Keratinocyte (primary cell): ENCODE measurements around the gene SUN5. TPM values are rescaled to one million over a fixed set of nuclear protein-coding genes. Genes with fewer than 3 reads are reported as not detected.

Experiments
- DNase-seq: peaks from one replicate; pipeline ENCODE4 v3.0.0-alpha.2; 2011; ENCODE audit warnings: low read depth, missing footprints, low spot score
- FAIRE-seq: peaks from 2 replicates; lab custom pipeline; 2011; peaks lifted over from hg19 to GRCh38; lab: Jason Lieb, UNC
- H2AFZ ChIP-seq: 2 replicates; pipeline ENCODE4 v1.6.0; 2012; ENCODE audit warnings: low read length, control low read depth, inconsistent platforms; ENCODE audit not compliant: control insufficient read depth
- H3K27ac ChIP-seq: 2 replicates; pipeline ENCODE4 v1.5.1; 2011; ENCODE audit warnings: low read length; ENCODE audit not compliant: control insufficient read depth, insufficient read depth
- H3K27me3 ChIP-seq: 3 replicates; pipeline ENCODE4 v1.6.0; 2011; ENCODE audit warnings: low read length; ENCODE audit not compliant: control insufficient read depth, insufficient read depth; ENCODE audit errors: extremely low read depth
- H3K36me3 ChIP-seq, 2 experiments: 2 replicates in 1 of 2; 3 replicates in 1 of 2; pipeline ENCODE4 v1.5.1; 2011; ENCODE audit warnings: low read length in 2 of 2, mild to moderate bottlenecking in 1 of 2; ENCODE audit not compliant: control insufficient read depth in 2 of 2, insufficient read depth in 2 of 2; ENCODE audit errors: extremely low read depth in 1 of 2
- H3K4me1 ChIP-seq: 3 replicates; pipeline ENCODE4 v1.5.1; 2011; ENCODE audit warnings: low read length; ENCODE audit not compliant: control insufficient read depth, insufficient read depth; ENCODE audit errors: extremely low read depth
- H3K4me2 ChIP-seq: 3 replicates; pipeline ENCODE4 v1.6.0; 2011; ENCODE audit warnings: low read depth, low read length; ENCODE audit not compliant: control insufficient read depth, insufficient read depth; ENCODE audit errors: extremely low read depth
- H3K4me3 ChIP-seq, 3 experiments: fragments of 200-600 bp in 1 of 3; sonication (generic) in 1 of 3; 2 replicates in 2 of 3; 3 replicates in 1 of 3; pipeline ENCODE4 v1.5.1; 2011 to 2016; ENCODE audit warnings: low read length in 3 of 3, mild to moderate bottlenecking in 3 of 3, control low read depth in 2 of 3, inconsistent platforms in 1 of 3, low read depth in 1 of 3, mixed read lengths in 1 of 3, mixed run types in 1 of 3, moderate library complexity in 1 of 3; ENCODE audit not compliant: control insufficient read depth in 2 of 3, insufficient read depth in 2 of 3; ENCODE audit errors: extremely low read depth in 1 of 3
- H3K79me2 ChIP-seq: 2 replicates; pipeline ENCODE4 v1.6.0; 2012; ENCODE audit warnings: low read length; ENCODE audit not compliant: control insufficient read depth, insufficient read depth
- H3K9ac ChIP-seq: 3 replicates; pipeline ENCODE4 v1.6.0; 2011; ENCODE audit warnings: low read length; ENCODE audit not compliant: control insufficient read depth, insufficient read depth; ENCODE audit errors: extremely low read depth
- H3K9me1 ChIP-seq: 3 replicates; pipeline ENCODE4 v1.6.0; 2011; ENCODE audit warnings: low read length; ENCODE audit not compliant: control insufficient read depth, insufficient read depth; ENCODE audit errors: extremely low read depth
- H3K9me3 ChIP-seq: 2 replicates; pipeline ENCODE4 v1.5.1; 2012; ENCODE audit warnings: low read depth, low read length; ENCODE audit not compliant: control insufficient read depth
- H4K20me1 ChIP-seq: 3 replicates; pipeline ENCODE4 v1.6.0; 2011; ENCODE audit warnings: low read length; ENCODE audit not compliant: control insufficient read depth, insufficient read depth; ENCODE audit errors: extremely low read depth
- CTCF ChIP-seq, 3 experiments: IDR thresholded peaks in 1 of 3; conservative IDR thresholded peaks in 1 of 3; optimal IDR thresholded peaks in 1 of 3; 2 replicates in 2 of 3; 3 replicates in 1 of 3; pipeline versions ENCODE3 to v1.5.1; 2011; ENCODE audit warnings: low read length in 3 of 3, mild to moderate bottlenecking in 3 of 3, moderate library complexity in 2 of 3, control low read depth in 1 of 3, inconsistent platforms in 1 of 3; ENCODE audit not compliant: insufficient read depth in 2 of 3; ENCODE audit errors: extremely low read depth in 1 of 3
- EZH2 ChIP-seq: IDR thresholded peaks from one replicate; pipeline ENCODE4 v1.6.1; 2012; ENCODE audit warnings: inconsistent platforms, mild to moderate bottlenecking, low read length, moderate library complexity
- dilution Hi-C: fragments of 300-500 bp; cut with MboI; formaldehyde crosslinking; loops from one replicate; pipeline ENCODE4 v1.7.0; 2020; ENCODE audit warnings: low sequenced_read_pairs; ENCODE audit not compliant: extremely low pct_ligation_motif_present
- polyA plus RNA-seq, 5 experiments: library from polyadenylated mRNA; depleted of rRNA in 3 of 5; stranded (reverse) in 3 of 5; stranded (forward) in 1 of 5; unstranded in 1 of 5; fragments of >200 nt; gene quantifications; 1 replicate in 1 of 5; 2 replicates in 3 of 5; 3 replicates in 1 of 5; pipeline versions ENCODE4 v1.2.1 to v1.2.3, GENCODE V29; 2011 to 2012; ENCODE audit warnings: missing spikeins in 2 of 5, low read depth in 1 of 5, low replicate concordance in 1 of 5

Gene SUN5
- polyA plus RNA-seq, 1 donor (not counting 4 experiments of a cell fraction or from before 2014, with no cell fraction given) = not detected

- TF ChIP-seq CTCF (optimal IDR thresholded peaks at IDR 0.05 in 1 of 3, IDR thresholded peaks at IDR 0.05 in 1 of 3, conservative IDR thresholded peaks at IDR 0.05 in 1 of 3; ENCODE audit: extremely low read depth in 1 of 3, insufficient read depth in 2 of 3, low read length in 3 of 3) (no peak), EZH2 (no peak)
- H3K9ac ChIP-seq = no peak overlapping the region
- no peaks in the 10 kb centered on the region for H3K4me1 ChIP-seq
- FAIRE-seq = no peak
- no peaks in the 10 kb centered on the region for H3K9me3 ChIP-seq
- no peak overlapping the region for H3K4me2 ChIP-seq
- H4K20me1 ChIP-seq = no peaks in the 10 kb centered on the region
- H3K79me2 ChIP-seq = no peaks in the 10 kb centered on the region
- H2AFZ ChIP-seq = no peak overlapping the region
- no peaks in the 10 kb centered on the region for H3K9me1 ChIP-seq
- DNase-seq = no peak
- H3K4me3 ChIP-seq = no peak overlapping the region
- dilution Hi-C loops = no loop called here
- H3K27ac ChIP-seq = no peak overlapping the region
- H3K27me3 ChIP-seq = no peaks in the 10 kb centered on the region
- H3K36me3 ChIP-seq = no peaks in the 10 kb centered on the region
These were observed 20.6 kb downstream of the SUN5 start for GRCh38 chr20:32983459-32984112.

- no peak overlapping the region for H3K9ac ChIP-seq
- H4K20me1 ChIP-seq = no peaks in the 10 kb centered on the region
- no peak for DNase-seq
- no peak overlapping the region for H3K4me2 ChIP-seq
- no peak overlapping the region for H3K4me3 ChIP-seq
- H3K9me1 ChIP-seq = no peaks in the 10 kb centered on the region
- TF ChIP-seq CTCF (optimal IDR thresholded peaks at IDR 0.05 in 1 of 3, IDR thresholded peaks at IDR 0.05 in 1 of 3, conservative IDR thresholded peaks at IDR 0.05 in 1 of 3; ENCODE audit: extremely low read depth in 1 of 3, insufficient read depth in 2 of 3, low read length in 3 of 3) = no peak
- H3K4me1 ChIP-seq = no peaks in the 10 kb centered on the region
- no peaks in the 10 kb centered on the region for H3K79me2 ChIP-seq
- no peak overlapping the region for H2AFZ ChIP-seq
- H3K27ac ChIP-seq = no peak overlapping the region
- no peak for FAIRE-seq
- no peaks in the 10 kb centered on the region for H3K27me3 ChIP-seq
- dilution Hi-C loops = no loop called here
- no peaks in the 10 kb centered on the region for H3K9me3 ChIP-seq
- H3K36me3 ChIP-seq = no peaks in the 10 kb centered on the region
These were observed 21.4 kb downstream of the SUN5 start for GRCh38 chr20:32982617-32983458.
